C4-2B (cell line): ENCODE measurements around the gene C2CD3.

Experiments used
- CTCF ChIP-seq: fragments of 450-650 bp; conservative IDR thresholded peaks from 2 replicates; pipeline ENCODE4 v1.5.1; 2017; ENCODE audit warnings: mild to moderate bottlenecking
- ZFX ChIP-seq: fragments of 450-650 bp; IDR thresholded peaks from 2 replicates; pipeline ENCODE4 v1.6.1; 2017

GRCh38 chr11:74171997-74172396 lies 1.2 kb upstream of the C2CD3 start:
- no peak for TF ChIP-seq CTCF
- TF ChIP-seq ZFX = no peak
